ENCODE results near the gene BAZ2A. TPM values are rescaled to one million over a fixed set of nuclear protein-coding genes. Genes with fewer than 3 reads are reported as not detected.
"Not testable (repeated sequence)": the region's sequence is repeated elsewhere in the genome, so short reads cannot be mapped to it uniquely, and the experiment has no call there.

The BAZ2A gene
- polyA plus RNA-seq, 1 donor = 68.6 TPM

GRCh38 chr12:56657416-56658379 is 27.6 kb upstream of the BAZ2A start:
- no peak for DNase-seq

DNA sequence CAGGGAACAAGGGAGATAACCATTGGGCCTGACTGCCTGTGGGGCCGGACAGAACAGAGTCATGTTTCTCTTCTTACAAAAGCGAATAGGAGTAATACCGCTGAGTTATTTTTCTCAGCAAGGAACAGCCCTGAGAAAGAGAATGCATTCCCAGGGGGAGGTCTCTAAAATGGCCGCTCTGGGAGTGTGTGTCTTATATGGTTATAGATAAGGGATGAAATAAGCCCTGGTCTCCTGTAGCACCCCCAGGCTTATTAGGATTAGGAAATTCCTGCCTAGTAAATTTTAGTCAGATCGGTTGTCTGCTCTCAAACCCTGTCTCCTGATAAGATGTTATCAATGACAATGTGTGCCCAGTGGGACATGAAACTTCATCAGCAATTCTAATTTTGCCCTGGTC is 23.7 kb upstream of the BAZ2A start:
- no CpG with 5 or more reads among the region's 5 CpGs for WGBS (ENCODE audit: insufficient coverage, low lambda C conversion rate)

More at GRCh38 chr12:56657416-56658379, 27.6 kb upstream of the BAZ2A start:
- Histone ChIP-seq H3K4me3 (ENCODE audit: low read length) (no peak overlapping the region), H3K27ac (ENCODE audit: low read length) (no peak overlapping the region), H3K9me3 (ENCODE audit: control insufficient read depth, low read depth, low read length) (peaks cover 6% of the 10 kb centered on the region), H3K36me3 (ENCODE audit: control insufficient read depth, insufficient read depth, low read length) (peaks cover 6% of the 10 kb centered on the region), H3K27me3 (ENCODE audit: control insufficient read depth, insufficient read depth, low read length) (no peaks in the 10 kb centered on the region), H3K4me1 (ENCODE audit: control insufficient read depth, insufficient read depth, low read length) (no peaks in the 10 kb centered on the region)
- WGBS (ENCODE audit: insufficient coverage, low lambda C conversion rate) = 100% methylated on average over 1 of the region's 7 CpGs

GRCh38 chr12:56648023-56648422 is 17.9 kb upstream of the BAZ2A start:
- Histone ChIP-seq H3K36me3 (ENCODE audit: control insufficient read depth, insufficient read depth, low read length) (peaks cover 11% of the 10 kb centered on the region), H3K4me1 (ENCODE audit: control insufficient read depth, insufficient read depth, low read length) (peaks cover 14% of the 10 kb centered on the region)
- not testable (repeated sequence) for H3K4me3 ChIP-seq (ENCODE audit: low read length); H3K27me3 ChIP-seq (ENCODE audit: control insufficient read depth, insufficient read depth, low read length); DNase-seq; H3K9me3 ChIP-seq (ENCODE audit: control insufficient read depth, low read depth, low read length); H3K27ac ChIP-seq (ENCODE audit: low read length)
- 100% methylated on average over 1 of the region's 9 CpGs for WGBS (ENCODE audit: insufficient coverage, low lambda C conversion rate)

More for the DNA sequence above, 23.7 kb upstream of the BAZ2A start:
- not testable (repeated sequence) for H3K27me3 ChIP-seq (ENCODE audit: control insufficient read depth, insufficient read depth, low read length); H3K27ac ChIP-seq (ENCODE audit: low read length); DNase-seq; H3K4me1 ChIP-seq (ENCODE audit: control insufficient read depth, insufficient read depth, low read length); H3K36me3 ChIP-seq (ENCODE audit: control insufficient read depth, insufficient read depth, low read length); H3K4me3 ChIP-seq (ENCODE audit: low read length)
- H3K9me3 ChIP-seq (ENCODE audit: control insufficient read depth, low read depth, low read length) = peaks cover 13% of the 10 kb centered on the region

DNA sequence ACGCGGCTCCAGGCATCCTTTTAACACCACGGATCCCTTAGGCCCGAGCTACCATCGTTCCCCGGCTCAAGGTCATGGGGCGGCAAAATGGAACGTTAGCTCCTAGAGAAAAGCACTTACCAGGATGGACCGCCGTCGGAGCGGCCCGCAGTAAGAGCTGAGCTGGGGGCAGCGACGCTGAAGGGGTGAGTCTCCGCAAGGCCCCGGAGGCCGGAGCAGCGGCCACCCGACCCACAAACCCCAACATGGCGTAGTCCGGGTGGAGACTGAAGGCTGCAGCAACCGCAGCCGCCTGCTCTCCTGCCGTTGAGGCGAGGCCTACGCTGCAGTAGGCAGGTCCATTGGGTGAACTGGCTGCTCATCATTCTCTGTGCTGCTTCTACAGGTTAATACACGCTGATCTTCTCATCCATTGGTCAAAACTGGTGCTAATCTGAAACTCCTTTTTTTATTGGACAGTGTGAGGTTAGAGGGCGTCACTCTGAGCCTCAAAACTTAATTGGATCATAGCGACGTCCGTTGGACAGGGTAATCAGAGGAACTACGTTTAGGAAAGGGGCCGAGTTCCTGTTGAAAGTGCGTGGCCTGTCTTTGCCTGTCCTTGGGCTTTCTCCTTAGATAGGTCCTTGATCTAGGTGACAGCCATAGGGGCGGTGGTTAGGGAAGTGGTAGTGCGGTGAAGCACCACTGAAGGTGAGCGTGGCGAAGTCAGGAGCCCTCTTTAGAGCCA is 15.8 kb upstream of the BAZ2A start, which contains the start of gene ATP5F1B:
Gene ATP5F1B, minus strand, starts transcription at position 268 of the 730 bp plus-strand sequence. Its CDS starts 21 bp downstream, at position 247.
- peaks cover 31% of the 10 kb centered on the region for H3K36me3 ChIP-seq (ENCODE audit: control insufficient read depth, insufficient read depth, low read length)
- DNase-seq = peak; percentile 99 to 100
- peak within 1 kb of the TSS; percentile 93 for H3K4me3 ChIP-seq (ENCODE audit: low read length)
- peaks cover 14% of the 10 kb centered on the region for H3K4me1 ChIP-seq (ENCODE audit: control insufficient read depth, insufficient read depth, low read length)
- peak within 1 kb of the TSS; percentile 89 for H3K27ac ChIP-seq (ENCODE audit: low read length)
- no peaks in the 10 kb centered on the region for H3K9me3 ChIP-seq (ENCODE audit: control insufficient read depth, low read depth, low read length)
- no peaks in the 10 kb centered on the region for H3K27me3 ChIP-seq (ENCODE audit: control insufficient read depth, insufficient read depth, low read length)
- WGBS (ENCODE audit: insufficient coverage, low lambda C conversion rate) = no CpG with 5 or more reads among the region's 39 CpGs

DNA sequence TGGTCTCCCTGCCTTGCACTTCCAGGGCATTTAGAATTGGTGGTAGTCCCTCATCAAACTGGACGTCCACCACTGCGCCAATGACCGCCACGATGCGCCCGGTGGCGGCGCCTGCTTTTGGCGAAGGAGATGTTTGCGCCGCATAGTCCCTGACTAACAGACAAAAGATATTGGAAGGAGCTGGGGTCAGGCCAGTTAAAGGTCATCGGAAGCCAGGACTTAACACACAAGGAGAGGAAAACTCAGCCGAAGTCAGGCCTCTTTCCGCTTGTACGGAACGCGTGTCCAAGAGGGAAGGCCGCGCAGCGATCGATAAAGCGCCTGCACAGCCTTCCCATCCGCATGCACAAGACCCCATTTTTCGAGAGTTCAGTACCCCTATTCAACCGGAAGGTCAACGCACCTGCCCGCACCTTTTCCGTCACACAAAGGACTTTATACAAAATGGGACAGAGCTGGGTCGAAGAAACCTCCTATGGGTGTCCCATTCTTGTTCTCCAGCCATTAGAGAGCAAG is 15.1 kb upstream of the BAZ2A start:
- Histone ChIP-seq H3K4me3 (ENCODE audit: low read length) (peak overlapping the region; percentile 93), H3K9me3 (ENCODE audit: control insufficient read depth, low read depth, low read length) (no peaks in the 10 kb centered on the region), H3K36me3 (ENCODE audit: control insufficient read depth, insufficient read depth, low read length) (peaks cover 37% of the 10 kb centered on the region), H3K27ac (ENCODE audit: low read length) (peak overlapping the region; percentile 83), H3K27me3 (ENCODE audit: control insufficient read depth, insufficient read depth, low read length) (no peaks in the 10 kb centered on the region), H3K4me1 (ENCODE audit: control insufficient read depth, insufficient read depth, low read length) (peaks cover 14% of the 10 kb centered on the region)
- WGBS (ENCODE audit: insufficient coverage, low lambda C conversion rate) = no CpG with 5 or more reads among the region's 29 CpGs
- DNase-seq = no peak

- Histone ChIP-seq H3K27ac (ENCODE audit: low read length) (no peak overlapping the region), H3K27me3 (ENCODE audit: control insufficient read depth, insufficient read depth, low read length) (no peaks in the 10 kb centered on the region), H3K4me1 (ENCODE audit: control insufficient read depth, insufficient read depth, low read length) (peaks cover 14% of the 10 kb centered on the region), H3K9me3 (ENCODE audit: control insufficient read depth, low read depth, low read length) (no peaks in the 10 kb centered on the region), H3K36me3 (ENCODE audit: control insufficient read depth, insufficient read depth, low read length) (peaks cover 43% of the 10 kb centered on the region), H3K4me3 (ENCODE audit: low read length) (peak overlapping the region; percentile 93)
- 57% methylated on average over 2 of the region's 4 CpGs for WGBS (ENCODE audit: insufficient coverage, low lambda C conversion rate)
- peak in 1 of 2 donors; percentile 20 for DNase-seq
Observed at GRCh38 chr12:56644654-56645053, 14.5 kb upstream of the BAZ2A start.

- DNase-seq = no peak
- H3K36me3 ChIP-seq (ENCODE audit: control insufficient read depth, insufficient read depth, low read length) = peaks cover 64% of the 10 kb centered on the region
- no peaks in the 10 kb centered on the region for H3K27me3 ChIP-seq (ENCODE audit: control insufficient read depth, insufficient read depth, low read length)
- H3K27ac ChIP-seq (ENCODE audit: low read length) = no peak overlapping the region
- no CpG with 5 or more reads among the region's 6 CpGs for WGBS (ENCODE audit: insufficient coverage, low lambda C conversion rate)
- peaks cover 14% of the 10 kb centered on the region for H3K4me1 ChIP-seq (ENCODE audit: control insufficient read depth, insufficient read depth, low read length)
- H3K4me3 ChIP-seq (ENCODE audit: low read length) = no peak overlapping the region
- no peaks in the 10 kb centered on the region for H3K9me3 ChIP-seq (ENCODE audit: control insufficient read depth, low read depth, low read length)
Observed at GRCh38 chr12:56641219-56641618, 11.1 kb upstream of the BAZ2A start.

DNA sequence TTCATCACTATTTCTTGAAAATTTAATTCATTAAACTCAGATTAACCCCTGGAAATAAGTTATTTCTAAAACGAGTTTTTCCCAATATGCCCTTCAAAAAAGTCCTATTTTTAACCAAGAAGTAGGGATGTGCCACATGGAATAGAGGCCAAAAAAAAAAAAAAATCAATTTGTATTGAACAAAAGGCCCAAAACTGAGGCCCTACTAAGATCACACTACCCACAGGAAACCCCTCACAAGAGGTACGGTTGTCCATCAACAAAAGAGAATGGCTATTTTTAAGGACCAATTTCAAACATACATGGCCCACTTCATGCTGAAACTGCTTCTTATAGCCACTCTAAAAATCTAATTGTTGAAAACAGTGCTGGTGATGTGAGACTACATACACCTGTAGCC is 7.5 kb upstream of the BAZ2A start:
- no peaks in the 10 kb centered on the region for H3K9me3 ChIP-seq (ENCODE audit: control insufficient read depth, low read depth, low read length)
- no peak overlapping the region for H3K4me3 ChIP-seq (ENCODE audit: low read length)
- H3K36me3 ChIP-seq (ENCODE audit: control insufficient read depth, insufficient read depth, low read length) = peaks cover 49% of the 10 kb centered on the region
- H3K27me3 ChIP-seq (ENCODE audit: control insufficient read depth, insufficient read depth, low read length) = no peaks in the 10 kb centered on the region
- peak overlapping the region; percentile 97 for H3K27ac ChIP-seq (ENCODE audit: low read length)
- no peak for DNase-seq
- peaks cover 22% of the 10 kb centered on the region for H3K4me1 ChIP-seq (ENCODE audit: control insufficient read depth, insufficient read depth, low read length)
- WGBS (ENCODE audit: insufficient coverage, low lambda C conversion rate) = 63% methylated on average over 1 of the region's 2 CpGs

GRCh38 chr12:56636675-56637540 is 6.8 kb upstream of the BAZ2A start:
- H3K4me3 ChIP-seq (ENCODE audit: low read length) = peak overlapping the region; percentile 84
- H3K27ac ChIP-seq (ENCODE audit: low read length) = peak overlapping the region; percentile 97
- H3K9me3 ChIP-seq (ENCODE audit: control insufficient read depth, low read depth, low read length) = no peaks in the 10 kb centered on the region
- peaks cover 42% of the 10 kb centered on the region for H3K36me3 ChIP-seq (ENCODE audit: control insufficient read depth, insufficient read depth, low read length)
- H3K4me1 ChIP-seq (ENCODE audit: control insufficient read depth, insufficient read depth, low read length) = peaks cover 29% of the 10 kb centered on the region
- WGBS (ENCODE audit: insufficient coverage, low lambda C conversion rate) = no CpG with 5 or more reads among the region's 12 CpGs
- peak; percentile 99 to 100 for DNase-seq
- H3K27me3 ChIP-seq (ENCODE audit: control insufficient read depth, insufficient read depth, low read length) = no peaks in the 10 kb centered on the region
